GM21526 (cell line): Measurements from ENCODE around the gene HHATL.
"Not testable (repeated sequence)": the region's sequence is repeated elsewhere in the genome, so short reads cannot be mapped to it uniquely, and the experiment has no call there.

Experiments used
- ATAC-seq: cut with Tn5 transposase; IDR thresholded peaks from one replicate; pipeline ENCODE4 v1.9.1; 2021; ENCODE audit warnings: moderate library complexity; ENCODE audit not compliant: unreplicated experiment, low FRiP score

Gene HHATL

DNA sequence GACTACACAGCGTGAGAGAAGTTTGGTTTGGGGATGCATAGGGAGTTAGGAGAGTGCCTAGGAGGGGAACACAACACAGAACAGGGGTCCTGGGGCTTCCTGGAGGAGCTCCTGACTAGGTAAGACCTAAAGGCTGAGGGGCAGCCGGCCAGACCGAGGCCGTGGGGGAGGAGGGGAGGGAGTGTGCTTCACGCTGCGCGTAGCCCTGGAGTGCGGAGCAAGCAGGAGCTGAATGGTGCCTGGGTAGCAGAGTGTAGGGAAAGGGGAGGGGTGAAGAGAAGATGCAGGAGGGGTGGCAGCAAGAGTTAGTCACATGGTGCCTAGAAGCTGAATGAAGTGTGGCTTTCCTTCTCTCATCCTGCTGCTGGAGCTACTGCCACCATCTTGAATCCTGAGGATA, 32.4 kb upstream of the HHATL start:
- ATAC-seq = no peak

DNA sequence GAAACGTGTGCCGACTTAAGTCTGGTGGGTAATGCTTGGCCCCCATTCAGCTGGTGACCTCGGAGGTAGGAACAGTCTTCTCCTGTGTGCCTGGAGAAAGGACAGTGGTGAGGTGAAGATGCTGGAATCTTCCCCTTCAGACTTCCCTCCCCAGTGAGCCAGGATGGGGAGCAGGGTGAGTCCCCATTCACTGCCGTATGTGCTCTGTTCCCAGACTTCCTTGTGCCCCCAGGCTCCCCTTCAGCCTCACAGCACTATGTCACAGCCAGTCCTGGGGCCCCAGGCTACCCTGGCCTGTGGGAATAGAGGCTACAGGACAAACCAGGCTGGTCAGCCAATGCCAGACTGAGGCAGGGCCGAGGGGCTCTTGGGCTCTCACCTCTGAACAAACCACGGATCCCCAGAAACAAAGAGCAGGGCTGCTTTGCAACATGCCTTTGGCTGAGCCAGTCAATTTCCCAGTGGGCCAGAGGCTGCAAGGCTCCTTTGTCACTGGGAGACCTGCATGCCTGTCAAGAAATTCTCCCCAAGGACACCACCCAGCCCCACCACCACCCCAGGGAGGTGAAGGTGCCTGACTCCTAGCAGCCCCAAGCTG, 31.8 kb upstream of the HHATL start:
- ATAC-seq = no peak

DNA sequence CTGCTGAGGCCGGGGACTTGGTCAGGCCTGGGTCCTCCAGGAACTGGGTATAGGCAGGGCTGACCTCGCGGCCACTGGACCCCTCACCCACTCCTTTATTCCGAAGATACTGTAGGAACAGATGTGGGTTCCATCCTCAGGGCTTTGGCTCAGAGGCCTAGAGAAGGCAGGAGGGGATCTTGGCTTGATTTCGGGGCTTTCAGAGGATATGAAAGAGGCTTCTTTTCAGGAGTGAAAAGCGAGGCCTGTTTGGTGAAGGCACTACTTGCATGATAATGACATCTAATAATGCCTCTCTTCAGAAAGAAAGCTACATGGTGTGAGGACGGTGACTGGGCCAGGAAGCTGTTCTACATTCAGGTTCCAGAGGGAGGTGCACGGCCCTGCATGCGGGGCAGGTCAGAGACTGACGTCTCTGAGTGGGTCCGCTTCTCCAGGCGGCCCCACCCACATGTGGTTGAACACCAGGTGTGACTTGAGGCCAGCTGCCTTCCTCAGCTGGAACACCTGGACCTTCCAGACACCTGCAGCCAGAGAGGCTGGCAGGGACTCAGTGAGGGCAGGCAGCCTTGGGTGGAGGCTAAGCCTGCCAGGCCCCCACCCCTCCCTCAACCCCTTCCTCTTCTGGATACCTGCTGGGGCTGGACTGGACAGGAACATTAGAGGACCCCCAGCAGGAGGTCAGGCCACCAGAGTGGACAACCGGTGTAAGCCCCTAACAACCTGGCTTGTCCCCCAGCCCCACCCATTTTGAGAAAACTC, 31.1 kb upstream of the HHATL start:
- no peak for ATAC-seq

DNA sequence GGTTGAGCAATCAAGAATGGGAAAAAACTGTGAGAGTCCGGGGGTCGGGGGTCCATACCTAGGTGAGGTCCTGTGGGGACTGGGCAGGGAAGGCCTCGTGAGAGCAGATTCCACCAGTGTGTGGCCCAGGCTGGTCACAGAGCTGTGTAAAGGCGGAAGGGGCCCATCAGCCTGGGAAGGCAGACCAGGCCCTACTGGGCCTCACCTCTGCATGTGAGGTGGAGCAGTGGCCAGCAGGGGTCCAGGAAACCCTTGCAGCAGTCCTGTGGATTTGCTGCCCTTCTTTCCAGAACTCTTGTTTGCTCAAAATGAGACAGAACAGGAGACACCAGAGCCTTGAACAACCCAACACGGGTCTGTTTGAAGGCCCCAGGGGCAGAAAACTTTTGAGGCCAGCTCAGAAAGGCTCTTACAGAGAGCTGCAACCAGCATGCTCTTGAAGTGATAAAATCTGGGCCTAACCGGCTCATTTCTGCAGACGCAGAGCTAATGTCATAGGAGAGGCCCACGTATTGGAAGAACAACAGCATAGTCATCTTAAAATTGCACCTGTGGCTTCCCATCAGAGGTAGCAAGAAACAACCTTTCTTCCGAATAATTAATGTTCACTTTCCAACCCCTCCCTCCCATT, 30.3 kb upstream of the HHATL start:
- ATAC-seq = no peak

DNA sequence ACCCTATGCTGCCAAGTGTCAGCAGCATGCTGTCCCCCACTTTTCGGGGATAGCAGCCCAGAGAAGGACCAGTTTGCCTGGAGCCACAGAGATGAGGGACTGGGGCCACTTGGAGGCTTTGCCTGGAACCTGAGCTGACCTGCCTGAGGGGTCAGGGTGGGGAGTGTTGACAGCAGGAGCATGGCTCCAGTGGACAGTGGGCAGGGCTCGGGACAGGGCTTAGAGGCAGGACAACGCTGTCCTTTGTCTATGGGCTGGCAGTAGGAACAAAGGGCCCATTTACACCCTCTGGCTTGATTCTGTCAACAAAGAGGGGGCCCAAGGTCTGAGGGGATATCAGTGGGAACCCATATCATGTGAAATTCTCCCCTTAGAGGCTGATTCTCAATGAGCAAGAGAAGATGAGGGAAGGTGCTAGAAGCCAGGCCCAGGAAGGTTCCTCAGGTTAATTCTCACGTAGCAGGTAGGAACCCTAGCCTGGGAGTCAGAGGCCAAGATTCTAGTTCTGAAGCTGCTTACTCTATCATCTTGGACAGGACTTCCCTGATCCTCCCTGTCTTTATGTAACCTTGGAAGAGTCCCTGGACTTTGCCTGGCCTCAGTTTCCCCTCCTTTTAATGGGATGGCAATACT, 29.7 kb upstream of the HHATL start:
- no peak for ATAC-seq

DNA sequence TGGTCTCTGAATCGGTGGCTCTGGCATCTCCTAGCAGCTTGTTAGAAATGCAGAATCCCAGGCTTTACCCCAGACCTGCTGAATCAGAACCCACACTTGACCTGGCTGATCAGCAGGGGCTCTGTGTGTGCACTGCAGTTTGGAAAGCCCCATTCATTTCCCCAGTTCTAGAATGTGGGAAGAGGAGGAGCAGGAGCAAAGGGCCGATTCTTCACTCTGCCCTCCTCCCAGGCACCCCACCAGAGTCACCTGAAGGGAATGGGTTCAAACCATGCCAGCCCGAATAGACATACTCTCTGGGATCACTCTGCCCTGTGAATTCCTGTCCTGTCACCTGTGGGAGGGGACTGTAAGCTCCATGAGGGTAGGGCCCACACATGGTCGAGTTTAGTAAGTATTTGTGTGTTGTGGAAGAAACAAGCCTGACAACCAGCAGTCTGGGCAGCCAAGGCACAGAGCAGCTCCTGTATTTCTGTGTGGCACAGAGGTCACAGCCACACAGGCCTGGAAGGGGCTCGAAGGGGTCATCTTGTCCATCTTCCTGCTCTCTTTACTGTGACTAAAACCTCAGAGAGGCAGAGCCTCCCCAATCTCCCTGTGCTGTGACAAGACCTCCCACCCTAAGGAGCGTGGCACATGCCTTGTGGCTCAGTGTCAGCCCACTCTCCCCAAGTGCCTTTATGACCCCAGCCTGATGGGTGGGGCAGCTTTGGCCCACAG, 29.0 kb upstream of the HHATL start:
- ATAC-seq = no peak

DNA sequence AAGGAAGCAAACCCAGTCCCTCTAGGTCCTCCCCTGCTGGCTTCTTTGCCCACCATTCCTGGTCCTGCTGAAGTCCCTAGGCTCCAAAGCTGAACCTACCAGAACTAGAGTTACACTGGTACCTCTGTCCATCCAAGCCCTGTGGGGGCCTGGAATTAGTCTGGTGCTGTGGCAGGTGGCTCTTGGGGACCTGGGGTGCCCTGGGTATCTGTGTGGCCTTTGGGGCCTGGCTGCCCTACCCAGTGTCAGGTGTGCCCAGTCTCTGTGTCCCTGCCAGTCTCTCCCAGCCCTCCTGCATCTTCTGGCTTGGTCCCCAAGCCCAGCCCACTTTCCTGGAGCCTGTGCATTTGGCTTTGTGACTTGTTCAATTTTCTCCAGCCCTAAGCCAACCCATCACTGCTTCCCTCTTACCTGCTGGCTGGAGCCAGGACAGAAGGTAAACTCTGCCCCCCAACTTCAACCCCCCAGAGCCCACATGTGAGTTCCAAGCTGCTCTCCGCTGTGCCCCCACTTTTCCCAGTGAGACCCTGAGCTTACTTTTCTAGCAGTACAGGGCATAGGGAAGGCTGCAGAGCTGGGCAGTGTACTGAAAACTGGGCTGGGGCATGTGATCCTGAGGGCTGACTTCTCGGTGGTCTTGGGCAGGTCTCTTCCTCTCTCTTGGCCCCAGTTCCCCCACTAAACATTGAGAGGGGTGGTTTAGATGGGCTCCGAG, 28.3 kb upstream of the HHATL start:
- no peak for ATAC-seq

DNA sequence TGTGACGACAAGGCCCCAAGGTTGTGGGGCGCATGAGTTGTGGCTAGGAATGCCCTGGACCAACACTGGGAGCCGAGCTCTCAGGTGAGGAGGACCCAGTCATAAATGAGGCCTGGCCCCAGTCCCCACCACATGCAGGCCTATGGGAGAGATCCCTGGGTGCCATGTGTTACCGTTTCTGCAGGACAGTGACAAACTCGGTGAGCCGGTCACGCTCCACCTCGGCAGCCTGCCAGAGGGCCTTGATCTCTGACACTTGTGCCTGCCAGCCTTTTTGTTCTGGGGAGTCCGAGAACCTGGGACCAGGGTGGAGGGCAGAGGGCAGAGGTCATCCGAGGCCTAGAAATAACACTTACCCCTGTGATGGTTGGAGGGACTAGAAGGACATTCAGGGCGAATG, 27.7 kb upstream of the HHATL start:
- ATAC-seq = no peak

DNA sequence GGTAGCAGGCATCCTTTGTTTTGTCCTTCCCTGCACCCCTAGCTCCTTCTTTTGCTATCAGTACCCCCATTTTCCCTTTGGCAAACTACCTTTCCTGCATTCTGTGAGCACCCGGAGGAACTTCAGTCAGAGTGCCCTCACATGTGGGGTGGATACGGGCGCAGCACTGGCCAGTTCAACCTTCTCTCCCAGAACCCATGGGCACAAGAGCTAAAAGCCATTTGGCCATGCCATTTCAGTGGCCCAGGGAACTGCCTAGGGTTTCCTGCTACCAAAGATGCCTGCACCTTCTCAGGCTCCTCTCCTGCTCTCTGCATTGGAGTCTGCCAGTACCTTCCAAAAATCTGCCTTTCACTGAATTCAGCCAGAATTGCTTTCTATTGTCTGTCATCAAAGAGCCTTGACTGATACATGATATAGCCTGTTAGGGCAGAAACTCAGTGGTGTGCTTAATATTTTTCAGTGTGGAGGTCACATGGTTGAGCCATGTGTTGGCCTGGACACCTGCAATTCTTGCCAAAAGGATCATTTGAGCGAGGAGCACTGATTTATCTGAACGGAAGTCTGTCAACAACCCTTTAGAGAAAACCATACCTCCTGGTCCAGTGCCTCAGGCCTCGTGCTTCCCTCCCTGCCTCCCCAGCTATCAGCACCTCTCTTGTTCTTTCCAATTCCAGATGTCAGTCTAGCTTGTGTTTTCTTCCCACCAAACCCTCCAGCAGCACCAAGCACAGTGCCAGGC, 27.0 kb upstream of the HHATL start:
- ATAC-seq = no peak

DNA sequence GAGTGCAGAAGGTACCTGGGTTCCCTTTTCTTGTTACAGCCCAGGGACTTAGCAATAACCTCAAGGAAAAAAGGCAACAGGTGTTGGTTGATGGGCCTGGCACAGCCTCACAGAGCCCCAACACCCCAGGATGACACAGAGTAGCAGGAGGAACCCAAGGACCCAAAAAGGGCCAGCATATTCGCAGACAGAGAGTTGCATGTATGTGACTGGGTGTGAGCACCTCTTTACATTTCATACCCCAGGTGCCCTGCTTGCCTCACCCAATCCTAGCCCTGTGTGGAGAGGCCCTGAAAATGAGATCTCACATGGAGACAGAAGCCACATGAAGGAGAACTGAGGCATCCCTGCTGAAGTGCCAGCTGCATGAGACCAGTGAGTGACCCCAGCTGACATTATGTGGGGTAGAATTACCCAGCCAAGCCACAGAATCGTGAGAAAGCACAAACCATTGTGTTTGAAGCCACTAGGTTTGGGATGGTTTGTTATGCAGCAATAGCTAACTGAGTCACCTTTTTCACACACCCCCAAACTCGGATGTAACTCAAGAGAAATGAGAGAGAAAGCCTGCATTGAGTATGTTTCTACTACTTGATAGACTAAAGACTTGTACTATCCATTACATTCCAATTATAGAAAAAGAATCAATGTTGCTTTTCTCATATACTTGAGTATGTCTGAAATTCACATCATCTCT, 26.2 kb upstream of the HHATL start:
- no peak for ATAC-seq

DNA sequence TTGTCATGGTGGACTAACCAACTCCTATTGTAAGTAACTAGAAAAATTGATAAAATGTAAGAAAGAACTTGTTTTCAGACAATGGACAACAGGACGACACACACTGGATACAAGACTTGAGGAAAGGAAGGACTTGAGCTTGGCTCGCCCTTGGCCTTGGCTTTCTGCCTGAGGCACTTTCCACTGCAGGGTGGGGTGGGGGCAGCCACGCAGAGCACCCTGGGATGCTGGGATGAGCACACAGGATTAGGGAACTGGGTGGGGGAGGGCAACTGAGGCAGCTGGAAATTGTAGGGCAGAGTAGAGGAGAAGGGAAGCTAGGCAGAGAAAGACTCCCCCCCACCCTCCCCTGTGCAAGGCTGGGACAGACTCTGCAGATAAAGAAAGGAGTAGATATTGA, 25.5 kb upstream of the HHATL start:
- ATAC-seq = no peak

DNA sequence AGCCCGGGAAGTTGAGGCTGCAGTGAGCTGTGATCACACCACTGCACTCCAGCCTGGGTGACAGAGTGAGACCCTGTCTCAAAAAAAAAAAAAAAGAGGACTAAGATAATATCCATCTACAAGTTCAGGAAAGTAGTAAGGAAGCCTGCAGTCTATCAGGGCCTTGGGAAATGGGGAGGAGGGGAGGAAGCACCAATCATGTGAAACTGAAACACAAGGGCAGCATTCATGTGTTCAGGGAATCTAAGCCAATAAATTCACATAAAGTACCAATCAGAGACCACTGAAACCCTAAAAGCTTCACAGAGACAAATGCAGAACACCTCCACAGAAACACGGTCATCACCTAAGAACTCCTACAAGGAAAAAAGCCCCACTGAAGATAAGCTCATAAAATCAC, 22.9 kb upstream of the HHATL start:
- no peak for ATAC-seq

DNA sequence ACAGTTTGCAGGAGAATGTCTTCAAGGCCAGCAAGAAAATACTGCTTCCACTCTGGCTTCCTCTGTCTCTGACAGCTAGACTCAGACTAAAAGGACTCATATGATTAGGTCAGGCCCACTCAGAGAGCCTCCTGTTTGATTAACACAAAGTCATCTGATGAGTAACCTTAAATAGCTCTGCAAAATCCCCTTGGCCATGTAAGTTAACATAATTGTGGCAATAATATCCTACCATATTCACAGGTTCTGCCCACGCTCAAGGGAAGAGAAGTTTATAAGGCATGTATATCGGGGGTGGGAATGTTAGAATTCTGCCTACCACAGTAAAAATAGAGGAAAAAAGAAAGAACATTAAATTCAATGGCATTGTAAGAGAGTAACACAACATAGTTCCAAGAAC, 20.6 kb upstream of the HHATL start:
- ATAC-seq = no peak

DNA sequence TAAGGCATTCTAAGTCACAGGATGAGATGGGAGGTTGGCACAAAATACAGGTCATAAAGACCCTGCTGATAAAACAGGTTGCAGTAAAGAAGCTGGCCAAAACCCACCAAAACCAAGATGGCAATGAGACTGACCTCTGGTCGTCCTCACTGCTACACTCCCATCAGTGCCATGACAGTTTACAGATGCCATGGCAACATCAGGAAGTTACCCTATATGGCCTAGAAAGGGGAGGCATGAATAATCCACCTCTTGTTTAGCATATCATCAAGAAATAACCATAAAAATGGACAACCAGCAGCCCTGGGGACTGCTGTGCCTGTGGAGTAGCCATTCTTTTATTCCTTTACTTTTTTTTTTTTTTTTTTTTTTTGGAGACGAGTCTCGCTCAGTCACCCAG, 19.8 kb upstream of the HHATL start:
- ATAC-seq = not testable (repeated sequence)

DNA sequence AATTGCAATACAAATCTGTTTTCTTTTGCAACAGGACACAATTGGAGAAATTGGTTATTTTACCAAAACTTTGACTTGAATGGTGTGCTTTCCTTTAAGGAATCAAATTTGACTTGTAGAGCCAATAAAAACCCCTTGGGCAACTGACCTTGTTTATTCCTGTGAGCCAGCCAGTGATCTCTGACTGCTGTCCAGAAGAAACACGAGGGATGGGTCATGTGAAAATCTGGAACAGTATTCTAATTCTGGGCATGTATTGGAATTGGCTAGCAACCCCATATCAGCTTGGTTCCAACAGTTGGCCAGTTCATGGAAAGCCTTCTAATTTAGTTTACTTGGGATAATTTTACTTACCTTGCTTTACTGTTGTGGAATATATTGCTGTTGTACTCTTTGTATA, 19.1 kb upstream of the HHATL start:
- no peak for ATAC-seq

DNA sequence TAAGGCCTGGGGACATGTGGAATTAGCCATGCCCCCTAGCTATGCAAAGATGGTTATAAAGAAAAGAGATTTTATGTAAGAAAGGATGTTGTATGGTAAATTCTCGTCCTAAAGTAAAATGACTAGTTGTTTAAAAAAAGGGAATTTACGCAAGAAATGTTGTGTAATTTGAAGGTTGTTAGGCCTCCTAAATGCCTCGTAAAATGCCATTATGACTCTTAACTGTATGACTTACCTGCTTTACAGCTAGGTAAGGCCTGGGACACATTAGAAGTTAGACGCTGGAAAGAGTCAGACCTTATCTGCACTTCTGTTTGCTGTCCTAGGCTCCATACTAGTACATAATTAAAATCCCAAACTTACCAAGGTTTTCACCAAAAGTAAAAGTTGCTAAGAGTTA, 17.5 kb upstream of the HHATL start:
- no peak for ATAC-seq

DNA sequence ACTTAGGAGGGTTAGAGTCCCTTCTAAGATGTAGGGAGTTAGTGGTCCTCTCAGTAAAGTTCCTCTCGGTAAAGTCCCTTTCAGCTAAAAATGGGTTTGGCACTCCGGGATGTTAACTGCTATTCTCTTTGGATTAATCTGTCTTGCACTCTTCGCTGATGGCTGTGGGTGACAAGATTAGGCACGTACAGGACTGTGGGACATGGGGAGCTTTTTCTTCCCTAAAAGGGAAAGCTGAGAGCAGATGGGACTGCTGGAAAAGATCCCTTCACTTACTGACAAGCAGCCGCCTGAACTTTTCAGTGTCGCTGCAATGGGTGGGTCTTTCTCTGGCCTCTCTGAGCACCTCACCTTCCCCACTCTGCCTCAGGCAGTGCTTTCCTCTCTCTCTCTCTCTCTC, 16.4 kb upstream of the HHATL start:
- ATAC-seq = no peak

DNA sequence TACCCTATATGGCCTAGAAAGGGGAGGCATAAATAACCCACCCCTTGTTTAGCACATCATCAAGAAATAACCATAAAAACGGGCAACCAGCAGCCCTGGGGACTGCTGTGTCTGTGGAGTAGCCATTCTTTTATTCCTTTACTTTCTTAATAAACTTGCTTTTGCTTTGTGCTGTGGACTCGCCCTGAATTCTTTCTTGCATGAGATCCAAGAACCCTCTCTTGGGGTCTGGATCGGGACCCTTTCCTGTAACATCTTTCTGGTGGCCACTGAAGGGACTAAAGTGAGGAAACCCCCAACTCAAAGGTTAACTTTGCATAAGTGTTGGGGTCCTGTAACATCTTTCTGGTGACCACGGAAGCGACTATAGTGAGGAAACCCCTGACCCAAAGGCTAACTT, 15.7 kb upstream of the HHATL start:
- ATAC-seq = no peak

DNA sequence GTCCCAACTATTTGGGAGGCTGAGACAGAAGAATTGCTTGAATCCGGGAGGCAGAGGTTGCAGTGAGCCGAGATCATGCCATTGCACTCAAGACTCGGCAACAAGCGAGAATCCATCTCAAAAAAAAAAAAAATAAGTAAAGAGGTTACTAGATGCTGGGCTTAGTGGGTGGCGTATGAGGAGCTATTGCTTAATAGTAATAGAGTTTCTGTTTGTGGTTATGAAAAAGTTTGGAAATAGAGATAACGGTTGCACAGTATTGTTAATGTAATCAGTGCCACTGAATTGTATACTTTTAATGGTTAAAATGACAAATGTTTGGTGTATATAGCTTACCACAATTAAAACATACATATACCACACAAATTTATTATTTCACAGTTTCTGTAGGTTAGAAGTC, 14.7 kb upstream of the HHATL start:
- ATAC-seq = no peak
